ENCODE data around the gene SLC8A2.

SLC8A2 gene

GRCh38 chr19:47404334-47405196 is 67.1 kb downstream of the SLC8A2 start:
- Histone ChIP-seq H3K18ac (ENCODE audit: low read length) (no peak overlapping the region), H3K14ac (ENCODE audit: low read length) (no peak overlapping the region), H3K79me1 (ENCODE audit: low read length) (no peaks in the 10 kb centered on the region), H2AFZ (ENCODE audit: insufficient read depth, low read length, poor library complexity) (no peak overlapping the region), H4K12ac (ENCODE audit: low read depth, low read length) (no peak overlapping the region), H2BK5ac (ENCODE audit: low read depth, low read length, poor library complexity) (no peak overlapping the region), H4K8ac (ENCODE audit: low read depth, low read length) (no peak overlapping the region), H3K27me3 (ENCODE audit: insufficient read depth, low read length) (peaks cover 6% of the 10 kb centered on the region), H3K23ac (ENCODE audit: low read length) (no peak overlapping the region), H4K91ac (ENCODE audit: low read depth, low read length) (no peak overlapping the region), H2BK12ac (ENCODE audit: low read length) (no peak overlapping the region), H3K36me3 (ENCODE audit: control insufficient read depth in 1 of 2, insufficient read depth in 2 of 2, low read length in 2 of 2) (no peaks in the 10 kb centered on the region), H2BK120ac (ENCODE audit: insufficient read depth, low read length, poor library complexity) (no peak overlapping the region), H3K9me3 (ENCODE audit: insufficient read depth, low read depth, low read length) (peaks cover 6% of the 10 kb centered on the region), H3K4me1 (ENCODE audit: control insufficient read depth in 1 of 2, insufficient read depth in 2 of 2, low read length in 2 of 2) (peaks cover 0 to 3% of the 10 kb centered on the region in 2 experiments), H3K4me3 (ENCODE audit: low read depth, low read length) (no peak overlapping the region), H2AK5ac (ENCODE audit: low read length) (no peak overlapping the region), H3K4me2 (ENCODE audit: low read length) (no peak overlapping the region), H3K9ac (ENCODE audit: low read length) (no peak overlapping the region), H3K4ac (ENCODE audit: low read depth, low read length) (no peak overlapping the region), H3K79me2 (ENCODE audit: control insufficient read depth, insufficient read depth, low read length, poor library complexity) (no peaks in the 10 kb centered on the region), H3K27ac (ENCODE audit: low read depth, low read length) (no peak overlapping the region)
- DNase-seq: no peak
- no CpG with 5 or more reads among the region's 9 CpGs for WGBS (ENCODE audit: extremely low coverage, insufficient coverage, insufficient read length)

- peaks cover 2% of the 10 kb centered on the region for H3K9me3 ChIP-seq (ENCODE audit: insufficient read depth, low read depth, low read length)
- no CpG with 5 or more reads among the region's 16 CpGs for WGBS (ENCODE audit: extremely low coverage, insufficient coverage, insufficient read length)
- H2AK5ac ChIP-seq (ENCODE audit: low read length): no peak overlapping the region
- no peak overlapping the region for H3K4me3 ChIP-seq (ENCODE audit: low read depth, low read length)
- no peak overlapping the region for H4K12ac ChIP-seq (ENCODE audit: low read depth, low read length)
- no peak overlapping the region for H3K14ac ChIP-seq (ENCODE audit: low read length)
- no peak overlapping the region for H4K91ac ChIP-seq (ENCODE audit: low read depth, low read length)
- no peak overlapping the region for H3K4me2 ChIP-seq (ENCODE audit: low read length)
- no peak overlapping the region for H2BK12ac ChIP-seq (ENCODE audit: low read length)
- no peak overlapping the region for H2BK120ac ChIP-seq (ENCODE audit: insufficient read depth, low read length, poor library complexity)
- no peak overlapping the region for H4K8ac ChIP-seq (ENCODE audit: low read depth, low read length)
- H3K27me3 ChIP-seq (ENCODE audit: insufficient read depth, low read length): peaks cover 6% of the 10 kb centered on the region
- H2AFZ ChIP-seq (ENCODE audit: insufficient read depth, low read length, poor library complexity): no peak overlapping the region
- H3K27ac ChIP-seq (ENCODE audit: low read depth, low read length): no peak overlapping the region
- no peak overlapping the region for H3K9ac ChIP-seq (ENCODE audit: low read length)
- peaks cover 0 to 3% of the 10 kb centered on the region in 2 experiments for H3K4me1 ChIP-seq (ENCODE audit: control insufficient read depth in 1 of 2, insufficient read depth in 2 of 2, low read length in 2 of 2)
- H2BK5ac ChIP-seq (ENCODE audit: low read depth, low read length, poor library complexity): no peak overlapping the region
- no peak overlapping the region for H3K23ac ChIP-seq (ENCODE audit: low read length)
- no peaks in the 10 kb centered on the region for H3K36me3 ChIP-seq (ENCODE audit: control insufficient read depth in 1 of 2, insufficient read depth in 2 of 2, low read length in 2 of 2)
- H3K18ac ChIP-seq (ENCODE audit: low read length): no peak overlapping the region
- no peaks in the 10 kb centered on the region for H3K79me1 ChIP-seq (ENCODE audit: low read length)
- no peak overlapping the region for H3K4ac ChIP-seq (ENCODE audit: low read depth, low read length)
- DNase-seq: no peak
- no peaks in the 10 kb centered on the region for H3K79me2 ChIP-seq (ENCODE audit: control insufficient read depth, insufficient read depth, low read length, poor library complexity)
Observed at GRCh38 chr19:47402504-47402903, 69.2 kb downstream of the SLC8A2 start.

GRCh38 chr19:47398707-47399597 is 72.7 kb downstream of the SLC8A2 start:
- no peak overlapping the region for H3K27ac ChIP-seq (ENCODE audit: low read depth, low read length)
- H3K27me3 ChIP-seq (ENCODE audit: insufficient read depth, low read length): no peaks in the 10 kb centered on the region
- H2BK5ac ChIP-seq (ENCODE audit: low read depth, low read length, poor library complexity): no peak overlapping the region
- no peak overlapping the region for H4K8ac ChIP-seq (ENCODE audit: low read depth, low read length)
- H3K4ac ChIP-seq (ENCODE audit: low read depth, low read length): no peak overlapping the region
- H4K91ac ChIP-seq (ENCODE audit: low read depth, low read length): no peak overlapping the region
- H3K18ac ChIP-seq (ENCODE audit: low read length): no peak overlapping the region
- H2BK120ac ChIP-seq (ENCODE audit: insufficient read depth, low read length, poor library complexity): no peak overlapping the region
- H4K12ac ChIP-seq (ENCODE audit: low read depth, low read length): no peak overlapping the region
- no peak overlapping the region for H3K14ac ChIP-seq (ENCODE audit: low read length)
- H3K36me3 ChIP-seq (ENCODE audit: control insufficient read depth in 1 of 2, insufficient read depth in 2 of 2, low read length in 2 of 2): no peaks in the 10 kb centered on the region
- H3K4me1 ChIP-seq (ENCODE audit: control insufficient read depth in 1 of 2, insufficient read depth in 2 of 2, low read length in 2 of 2): no peaks in the 10 kb centered on the region
- no peaks in the 10 kb centered on the region for H3K9me3 ChIP-seq (ENCODE audit: insufficient read depth, low read depth, low read length)
- DNase-seq: no peak
- no peak overlapping the region for H3K4me2 ChIP-seq (ENCODE audit: low read length)
- H2AK5ac ChIP-seq (ENCODE audit: low read length): no peak overlapping the region
- no peak overlapping the region for H2BK12ac ChIP-seq (ENCODE audit: low read length)
- H3K23ac ChIP-seq (ENCODE audit: low read length): no peak overlapping the region
- H2AFZ ChIP-seq (ENCODE audit: insufficient read depth, low read length, poor library complexity): no peak overlapping the region
- H3K4me3 ChIP-seq (ENCODE audit: low read depth, low read length): peak overlapping the region; percentile 26
- no CpG with 5 or more reads among the region's 24 CpGs for WGBS (ENCODE audit: extremely low coverage, insufficient coverage, insufficient read length)
- H3K9ac ChIP-seq (ENCODE audit: low read length): no peak overlapping the region
- no peaks in the 10 kb centered on the region for H3K79me1 ChIP-seq (ENCODE audit: low read length)
- no peaks in the 10 kb centered on the region for H3K79me2 ChIP-seq (ENCODE audit: control insufficient read depth, insufficient read depth, low read length, poor library complexity)

- no peak overlapping the region for H4K12ac ChIP-seq (ENCODE audit: low read depth, low read length)
- H3K4me3 ChIP-seq (ENCODE audit: low read depth, low read length): no peak overlapping the region
- no CpG with 5 or more reads among the region's 15 CpGs for WGBS (ENCODE audit: extremely low coverage, insufficient coverage, insufficient read length)
- no peak overlapping the region for H3K4ac ChIP-seq (ENCODE audit: low read depth, low read length)
- H3K14ac ChIP-seq (ENCODE audit: low read length): no peak overlapping the region
- H3K27ac ChIP-seq (ENCODE audit: low read depth, low read length): no peak overlapping the region
- no peaks in the 10 kb centered on the region for H3K36me3 ChIP-seq (ENCODE audit: control insufficient read depth in 1 of 2, insufficient read depth in 2 of 2, low read length in 2 of 2)
- no peaks in the 10 kb centered on the region for H3K79me2 ChIP-seq (ENCODE audit: control insufficient read depth, insufficient read depth, low read length, poor library complexity)
- no peak overlapping the region for H3K9ac ChIP-seq (ENCODE audit: low read length)
- no peaks in the 10 kb centered on the region for H3K4me1 ChIP-seq (ENCODE audit: control insufficient read depth in 1 of 2, insufficient read depth in 2 of 2, low read length in 2 of 2)
- no peak overlapping the region for H3K4me2 ChIP-seq (ENCODE audit: low read length)
- no peak overlapping the region for H2AK5ac ChIP-seq (ENCODE audit: low read length)
- no peak overlapping the region for H3K18ac ChIP-seq (ENCODE audit: low read length)
- no peak overlapping the region for H4K8ac ChIP-seq (ENCODE audit: low read depth, low read length)
- H2BK12ac ChIP-seq (ENCODE audit: low read length): no peak overlapping the region
- no peak overlapping the region for H4K91ac ChIP-seq (ENCODE audit: low read depth, low read length)
- no peak overlapping the region for H2BK5ac ChIP-seq (ENCODE audit: low read depth, low read length, poor library complexity)
- peak; percentile 73 to 85 for DNase-seq
- no peak overlapping the region for H3K23ac ChIP-seq (ENCODE audit: low read length)
- H2AFZ ChIP-seq (ENCODE audit: insufficient read depth, low read length, poor library complexity): no peak overlapping the region
- peaks cover 2% of the 10 kb centered on the region for H3K9me3 ChIP-seq (ENCODE audit: insufficient read depth, low read depth, low read length)
- H3K27me3 ChIP-seq (ENCODE audit: insufficient read depth, low read length): no peaks in the 10 kb centered on the region
- no peak overlapping the region for H2BK120ac ChIP-seq (ENCODE audit: insufficient read depth, low read length, poor library complexity)
- H3K79me1 ChIP-seq (ENCODE audit: low read length): no peaks in the 10 kb centered on the region
Observed at GRCh38 chr19:47391510-47392223, 80.0 kb downstream of the SLC8A2 start.
